ES-I3 (cell line): ENCODE results near the gene NKD1.
"Not testable (repeated sequence)": the region's sequence is repeated elsewhere in the genome, so short reads cannot be mapped to it uniquely, and the experiment has no call there.

Experiments
- H3K36me3 ChIP-seq: 2 replicates; pipeline ENCODE4 v1.6.1; 2013; ENCODE audit warnings: mild to moderate bottlenecking, low read length, control low read depth, moderate library complexity; ENCODE audit not compliant: insufficient read depth
- H3K4me1 ChIP-seq: 2 replicates; pipeline ENCODE4 v1.6.1; 2013; ENCODE audit warnings: mild to moderate bottlenecking, control low read depth, low read length; ENCODE audit not compliant: insufficient read depth
- H3K9ac ChIP-seq: 2 replicates; pipeline ENCODE4 v1.6.1; 2013; ENCODE audit warnings: low read depth, mild to moderate bottlenecking, low read length, moderate library complexity
- H3K9me3 ChIP-seq: 2 replicates; pipeline ENCODE4 v1.6.1; 2013; ENCODE audit warnings: mild to moderate bottlenecking, low read length, moderate library complexity; ENCODE audit not compliant: control insufficient read depth, insufficient read depth

Gene NKD1

GRCh38 chr16:50526249-50526648 lies 21.9 kb upstream of the NKD1 start:
- peaks cover 4% of the 10 kb centered on the region for H3K4me1 ChIP-seq
- H3K9ac ChIP-seq: no peak overlapping the region
- peaks cover 4% of the 10 kb centered on the region; the same call in 1 of the 2 replicates for H3K9me3 ChIP-seq
- H3K36me3 ChIP-seq: no peaks in the 10 kb centered on the region

GRCh38 chr16:50526796-50527195 lies 21.4 kb upstream of the NKD1 start:
- H3K9ac ChIP-seq: no peak overlapping the region
- peaks cover under 1% of the 10 kb centered on the region for H3K4me1 ChIP-seq
- H3K36me3 ChIP-seq: no peaks in the 10 kb centered on the region
- H3K9me3 ChIP-seq: peaks cover 4% of the 10 kb centered on the region; the same call in 1 of the 2 replicates

- Histone ChIP-seq H3K9ac (no peak overlapping the region), H3K9me3 (peaks cover 4% of the 10 kb centered on the region; the same call in 1 of the 2 replicates), H3K4me1 (no peaks in the 10 kb centered on the region), H3K36me3 (no peaks in the 10 kb centered on the region)
Observed at GRCh38 chr16:50528820-50529219, 19.4 kb upstream of the NKD1 start.

- Histone ChIP-seq H3K9me3 (peaks cover 4% of the 10 kb centered on the region; the same call in 1 of the 2 replicates), H3K4me1 (no peaks in the 10 kb centered on the region), H3K9ac (no peak overlapping the region), H3K36me3 (no peaks in the 10 kb centered on the region)
Observed at GRCh38 chr16:50529334-50529733, 18.9 kb upstream of the NKD1 start.

GRCh38 chr16:50530277-50531236 lies 17.6 kb upstream of the NKD1 start:
- H3K4me1 ChIP-seq: no peaks in the 10 kb centered on the region
- H3K36me3 ChIP-seq: no peaks in the 10 kb centered on the region
- no peak overlapping the region for H3K9ac ChIP-seq
- H3K9me3 ChIP-seq: peaks cover 4% of the 10 kb centered on the region; the same call in 1 of the 2 replicates

- H3K9ac ChIP-seq: no peak overlapping the region
- peaks cover 4% of the 10 kb centered on the region; the same call in 1 of the 2 replicates for H3K9me3 ChIP-seq
- no peaks in the 10 kb centered on the region for H3K36me3 ChIP-seq
- no peaks in the 10 kb centered on the region for H3K4me1 ChIP-seq
Observed at GRCh38 chr16:50531359-50531758, 16.8 kb upstream of the NKD1 start.

- Histone ChIP-seq H3K4me1 (no peaks in the 10 kb centered on the region), H3K9ac (no peak overlapping the region), H3K36me3 (no peaks in the 10 kb centered on the region), H3K9me3 (peaks cover 4% of the 10 kb centered on the region; the same call in 1 of the 2 replicates)
Observed at GRCh38 chr16:50531901-50532300, 16.3 kb upstream of the NKD1 start.

- no peaks in the 10 kb centered on the region for H3K36me3 ChIP-seq
- H3K9ac ChIP-seq: no peak overlapping the region
- H3K9me3 ChIP-seq: peaks cover 4% of the 10 kb centered on the region; the same call in 1 of the 2 replicates
- H3K4me1 ChIP-seq: no peaks in the 10 kb centered on the region
Observed at GRCh38 chr16:50532576-50532975, 15.6 kb upstream of the NKD1 start.

GRCh38 chr16:50533317-50533716 lies 14.9 kb upstream of the NKD1 start:
- H3K9me3 ChIP-seq: peaks cover 4% of the 10 kb centered on the region; the same call in 1 of the 2 replicates

GRCh38 chr16:50534091-50534490 lies 14.1 kb upstream of the NKD1 start:
- Histone ChIP-seq H3K36me3 (no peaks in the 10 kb centered on the region), H3K9ac (no peak overlapping the region), H3K9me3 (peaks cover 4% of the 10 kb centered on the region; the same call in 1 of the 2 replicates), H3K4me1 (peaks cover 9% of the 10 kb centered on the region)

More at GRCh38 chr16:50533317-50533716, 14.9 kb upstream of the NKD1 start:
- Histone ChIP-seq H3K4me1 (peaks cover 3% of the 10 kb centered on the region), H3K36me3 (no peaks in the 10 kb centered on the region), H3K9ac (no peak overlapping the region)

- no peaks in the 10 kb centered on the region for H3K36me3 ChIP-seq
- H3K9me3 ChIP-seq: no peaks in the 10 kb centered on the region; the same call in 1 of the 2 replicates
- H3K4me1 ChIP-seq: peaks cover 11% of the 10 kb centered on the region
Observed at GRCh38 chr16:50534556-50534955, 13.6 kb upstream of the NKD1 start.

GRCh38 chr16:50534958-50535357 lies 13.2 kb upstream of the NKD1 start:
- Histone ChIP-seq H3K4me1 (peaks cover 11% of the 10 kb centered on the region), H3K9ac (no peak overlapping the region), H3K9me3 (no peaks in the 10 kb centered on the region; the same call in 1 of the 2 replicates), H3K36me3 (no peaks in the 10 kb centered on the region)

More at GRCh38 chr16:50534556-50534955, 13.6 kb upstream of the NKD1 start:
- no peak overlapping the region for H3K9ac ChIP-seq

- Histone ChIP-seq H3K9me3 (no peaks in the 10 kb centered on the region), H3K4me1 (peaks cover 11% of the 10 kb centered on the region), H3K9ac (no peak overlapping the region), H3K36me3 (no peaks in the 10 kb centered on the region)
Observed at GRCh38 chr16:50535506-50536257, 12.5 kb upstream of the NKD1 start.

GRCh38 chr16:50536258-50536645 lies 11.9 kb upstream of the NKD1 start:
- H3K4me1 ChIP-seq: peaks cover 11% of the 10 kb centered on the region
- not testable (repeated sequence) for H3K9me3 ChIP-seq

More at GRCh38 chr16:50536258-50536645, 11.9 kb upstream of the NKD1 start:
- H3K9ac ChIP-seq, H3K36me3 ChIP-seq: not testable (repeated sequence)
